ENCODE results near the gene PPM1M.

The PPM1M gene, protein sequence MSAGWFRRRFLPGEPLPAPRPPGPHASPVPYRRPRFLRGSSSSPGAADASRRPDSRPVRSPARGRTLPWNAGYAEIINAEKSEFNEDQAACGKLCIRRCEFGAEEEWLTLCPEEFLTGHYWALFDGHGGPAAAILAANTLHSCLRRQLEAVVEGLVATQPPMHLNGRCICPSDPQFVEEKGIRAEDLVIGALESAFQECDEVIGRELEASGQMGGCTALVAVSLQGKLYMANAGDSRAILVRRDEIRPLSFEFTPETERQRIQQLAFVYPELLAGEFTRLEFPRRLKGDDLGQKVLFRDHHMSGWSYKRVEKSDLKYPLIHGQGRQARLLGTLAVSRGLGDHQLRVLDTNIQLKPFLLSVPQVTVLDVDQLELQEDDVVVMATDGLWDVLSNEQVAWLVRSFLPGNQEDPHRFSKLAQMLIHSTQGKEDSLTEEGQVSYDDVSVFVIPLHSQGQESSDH

GRCh38 chr3:52245322-52246263 lies at the start of gene PPM1M:
PPM1M (plus strand) TSS chr3:52245759; CDS start chr3:52245825, 66 bp downstream.
- Mint-ChIP-seq H3K36me3 (ENCODE audit: low read depth) (peaks cover 36% of the 10 kb centered on the region), H3K27ac (peak within 1 kb of the TSS; percentile 94), H3K9me3 (no peaks in the 10 kb centered on the region), H3K27me3 (no peaks in the 10 kb centered on the region), H3K4me3 (peak within 1 kb of the TSS; percentile 89), H3K4me1 (ENCODE audit: low read depth) (peaks cover 82% of the 10 kb centered on the region)

- H3K27ac Mint-ChIP-seq, result no peak overlapping the region
- H3K4me1 Mint-ChIP-seq (ENCODE audit: low read depth), result peaks cover 38% of the 10 kb centered on the region
- H3K27me3 Mint-ChIP-seq, result no peaks in the 10 kb centered on the region
- no peaks in the 10 kb centered on the region for H3K9me3 Mint-ChIP-seq
- H3K4me3 Mint-ChIP-seq, result no peak overlapping the region
- peaks cover 13% of the 10 kb centered on the region for H3K36me3 Mint-ChIP-seq (ENCODE audit: low read depth)
Measured at GRCh38 chr3:52195823-52196331, 49.7 kb upstream of the PPM1M start.

- H3K4me1 Mint-ChIP-seq (ENCODE audit: low read depth), result peaks cover 48% of the 10 kb centered on the region
Measured at GRCh38 chr3:52196977-52197376, 48.6 kb upstream of the PPM1M start.

DNA sequence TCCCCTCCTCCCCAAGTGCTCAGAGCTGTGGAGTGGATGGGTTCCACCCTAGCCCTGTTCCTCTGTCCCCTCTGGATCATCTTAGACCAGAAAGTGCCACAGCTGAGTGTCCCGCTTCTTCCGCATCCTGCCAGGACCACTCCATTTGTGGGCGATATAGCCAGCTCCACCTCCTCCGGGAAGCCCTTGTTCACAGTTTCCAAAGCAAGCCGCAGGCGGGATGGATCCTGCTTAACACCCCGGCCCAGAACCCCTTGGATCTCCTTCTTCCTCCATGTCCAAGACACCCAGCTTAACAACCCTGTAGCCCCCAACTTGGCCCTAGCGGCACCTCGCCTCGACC lies 48.1 kb upstream of the PPM1M start:
- Mint-ChIP-seq H3K4me1 (ENCODE audit: low read depth) (peaks cover 53% of the 10 kb centered on the region), H3K9me3 (no peaks in the 10 kb centered on the region), H3K36me3 (ENCODE audit: low read depth) (peaks cover 24% of the 10 kb centered on the region), H3K27ac (peak overlapping the region; percentile 82), H3K4me3 (peak overlapping the region; percentile 89), H3K27me3 (no peaks in the 10 kb centered on the region)

More at GRCh38 chr3:52196977-52197376, 48.6 kb upstream of the PPM1M start:
- Mint-ChIP-seq H3K27me3 (no peaks in the 10 kb centered on the region), H3K9me3 (no peaks in the 10 kb centered on the region), H3K4me3 (no peak overlapping the region), H3K27ac (no peak overlapping the region), H3K36me3 (ENCODE audit: low read depth) (peaks cover 21% of the 10 kb centered on the region)

DNA sequence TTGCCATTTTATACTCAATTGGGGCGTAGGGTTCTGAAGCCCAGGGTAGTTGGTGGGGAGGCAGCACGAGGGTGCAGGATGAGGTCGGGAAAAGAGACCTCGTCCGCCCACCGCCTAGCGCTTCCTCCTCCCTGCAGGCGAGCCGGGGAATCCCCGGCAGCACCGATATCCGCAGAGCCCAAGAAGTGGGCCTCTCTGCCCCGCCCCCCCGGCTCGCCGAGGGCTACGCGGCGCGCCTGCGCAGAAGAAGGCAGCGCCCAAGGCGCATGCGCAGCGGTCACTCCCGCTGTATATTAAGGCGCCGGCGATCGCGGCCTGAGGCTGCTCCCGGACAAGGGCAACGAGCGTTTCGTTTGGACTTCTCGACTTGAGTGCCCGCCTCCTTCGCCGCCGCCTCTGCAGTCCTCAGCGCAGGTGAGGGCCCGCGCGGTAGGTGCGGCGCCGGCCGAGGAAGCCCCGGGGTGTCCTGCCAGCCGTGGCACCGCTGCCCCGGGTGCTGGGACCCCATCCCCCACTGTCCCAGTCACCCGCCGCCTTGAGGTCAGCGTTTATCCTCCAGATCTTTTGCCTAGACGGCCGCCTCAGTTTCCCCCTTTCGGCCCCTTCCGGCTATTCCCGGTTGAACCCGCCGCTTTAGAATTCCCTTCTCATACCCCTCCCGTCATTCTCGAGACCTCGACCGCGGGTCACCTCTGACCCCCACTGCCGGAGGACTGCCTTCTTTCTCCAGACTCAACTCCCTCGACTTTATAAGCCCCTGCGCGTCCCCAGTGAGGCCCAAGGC lies 47.5 kb upstream of the PPM1M start, which contains the start of gene ALAS1:
TSS of gene ALAS1 (plus strand) at position 319 of the 784 bp plus-strand sequence. CDS start 1,082 bp downstream, outside the sequence.
- Mint-ChIP-seq H3K9me3 (no peaks in the 10 kb centered on the region), H3K4me3 (peak within 1 kb of the TSS; percentile 89), H3K27ac (peak within 1 kb of the TSS; percentile 85), H3K27me3 (no peaks in the 10 kb centered on the region), H3K36me3 (ENCODE audit: low read depth) (peaks cover 27% of the 10 kb centered on the region), H3K4me1 (ENCODE audit: low read depth) (peaks cover 57% of the 10 kb centered on the region)

GRCh38 chr3:52198643-52199608 lies 46.6 kb upstream of the PPM1M start:
- Mint-ChIP-seq H3K36me3 (ENCODE audit: low read depth) (peaks cover 36% of the 10 kb centered on the region), H3K27me3 (no peaks in the 10 kb centered on the region), H3K27ac (peak overlapping the region; percentile 85), H3K4me3 (peak overlapping the region; percentile 89), H3K9me3 (no peaks in the 10 kb centered on the region), H3K4me1 (ENCODE audit: low read depth) (peaks cover 57% of the 10 kb centered on the region)

DNA sequence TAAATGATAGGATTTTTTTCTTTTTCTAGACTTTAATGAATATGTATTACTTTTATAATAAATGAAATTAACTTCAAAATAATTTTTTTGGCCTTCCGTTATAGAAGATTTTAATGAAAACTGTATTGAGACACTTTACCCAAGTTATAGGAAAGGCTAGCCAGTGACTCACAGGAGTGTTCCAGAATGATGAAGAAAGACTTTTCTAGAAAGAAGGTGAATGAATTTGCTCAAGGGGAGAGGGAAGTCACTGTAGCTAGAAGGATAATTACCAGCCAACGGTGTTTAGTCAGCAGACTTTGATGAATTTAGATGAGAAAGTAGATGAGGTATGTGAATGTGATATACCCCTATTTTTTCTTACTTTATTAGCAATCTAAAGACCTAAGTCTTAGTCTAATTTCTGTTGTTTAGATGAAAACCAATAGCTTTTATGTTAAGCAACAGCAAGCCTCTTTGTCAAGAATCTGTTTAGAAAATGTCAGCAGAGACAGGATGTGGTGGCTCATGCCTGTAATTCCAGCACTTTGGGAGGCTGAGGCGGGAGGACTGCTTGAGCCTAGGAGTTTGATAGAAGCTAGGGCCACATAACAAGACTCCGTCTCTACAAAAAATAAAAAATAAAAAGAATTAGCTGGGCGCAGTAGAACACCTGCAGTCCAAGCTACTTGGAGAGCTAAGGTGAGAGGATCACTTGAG lies 44.4 kb upstream of the PPM1M start:
- Mint-ChIP-seq H3K4me3 (no peak overlapping the region), H3K4me1 (ENCODE audit: low read depth) (peaks cover 64% of the 10 kb centered on the region), H3K27me3 (no peaks in the 10 kb centered on the region), H3K36me3 (ENCODE audit: low read depth) (peaks cover 58% of the 10 kb centered on the region), H3K9me3 (no peaks in the 10 kb centered on the region), H3K27ac (no peak overlapping the region)

DNA sequence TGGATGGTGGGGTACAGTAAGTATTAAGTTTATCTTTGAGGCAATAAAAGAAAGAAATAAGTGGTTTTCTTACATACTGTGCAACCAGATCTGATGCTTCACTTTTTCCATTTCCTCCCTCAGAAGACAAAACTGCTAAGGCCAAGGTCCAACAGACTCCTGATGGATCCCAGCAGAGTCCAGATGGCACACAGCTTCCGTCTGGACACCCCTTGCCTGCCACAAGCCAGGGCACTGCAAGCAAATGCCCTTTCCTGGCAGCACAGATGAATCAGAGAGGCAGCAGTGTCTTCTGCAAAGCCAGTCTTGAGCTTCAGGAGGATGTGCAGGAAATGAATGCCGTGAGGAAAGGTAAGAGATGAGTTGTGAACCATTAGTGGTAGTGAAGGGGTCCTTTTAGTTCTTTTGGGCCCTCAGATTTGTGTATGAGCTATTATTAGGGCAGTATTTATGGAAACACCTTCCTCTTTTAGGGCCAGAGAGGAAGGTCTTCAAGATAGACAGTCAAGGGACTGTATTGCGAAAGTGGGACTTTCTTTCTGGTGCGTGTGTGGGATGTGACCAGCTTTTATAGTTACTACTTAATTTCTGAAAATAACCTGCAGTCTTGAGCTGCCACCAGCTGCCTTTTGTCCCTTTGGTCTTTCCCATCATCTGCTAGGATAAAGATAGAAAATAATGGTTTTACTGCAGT lies 43.0 kb upstream of the PPM1M start:
- peaks cover 52% of the 10 kb centered on the region for H3K4me1 Mint-ChIP-seq (ENCODE audit: low read depth)
- H3K4me3 Mint-ChIP-seq, result no peak overlapping the region
- H3K27ac Mint-ChIP-seq, result peak overlapping the region; percentile 73
- H3K36me3 Mint-ChIP-seq (ENCODE audit: low read depth), result peaks cover 70% of the 10 kb centered on the region
- H3K27me3 Mint-ChIP-seq, result no peaks in the 10 kb centered on the region
- no peaks in the 10 kb centered on the region for H3K9me3 Mint-ChIP-seq

GRCh38 chr3:52203701-52204100 lies 41.9 kb upstream of the PPM1M start:
- Mint-ChIP-seq H3K4me3 (no peak overlapping the region), H3K36me3 (ENCODE audit: low read depth) (peaks cover 80% of the 10 kb centered on the region), H3K27ac (no peak overlapping the region), H3K4me1 (ENCODE audit: low read depth) (peaks cover 46% of the 10 kb centered on the region), H3K9me3 (no peaks in the 10 kb centered on the region), H3K27me3 (no peaks in the 10 kb centered on the region)

DNA sequence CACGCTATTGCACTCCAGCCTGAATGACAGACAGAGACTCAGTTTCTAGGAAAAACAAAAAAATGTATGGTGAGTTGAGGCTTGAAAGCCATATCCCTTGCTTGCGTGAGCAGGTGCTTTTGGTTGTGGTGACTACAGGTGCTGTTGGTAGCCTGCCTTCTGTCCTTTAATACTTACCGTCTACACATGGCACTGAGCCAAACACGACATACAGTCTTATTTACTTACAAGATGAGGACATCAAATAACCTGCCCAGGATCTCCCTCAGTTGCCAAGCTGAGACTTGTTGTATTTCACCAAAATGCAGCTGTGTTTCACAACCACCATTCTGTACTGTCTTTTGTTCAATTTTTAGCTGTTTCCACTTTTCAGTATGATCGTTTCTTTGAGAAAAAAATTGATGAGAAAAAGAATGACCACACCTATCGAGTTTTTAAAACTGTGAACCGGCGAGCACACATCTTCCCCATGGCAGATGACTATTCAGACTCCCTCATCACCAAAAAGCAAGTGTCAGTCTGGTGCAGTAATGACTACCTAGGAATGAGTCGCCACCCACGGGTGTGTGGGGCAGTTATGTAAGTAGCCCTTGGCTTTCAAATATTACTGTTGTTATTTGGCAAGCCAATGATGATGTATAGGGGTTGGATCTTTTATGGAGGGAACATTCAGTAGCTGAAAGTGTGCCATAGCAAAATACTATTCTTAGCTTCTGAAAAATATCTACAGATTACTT lies 41.1 kb upstream of the PPM1M start:
- Mint-ChIP-seq H3K4me1 (ENCODE audit: low read depth) (peaks cover 38% of the 10 kb centered on the region), H3K36me3 (ENCODE audit: low read depth) (peaks cover 79% of the 10 kb centered on the region), H3K4me3 (no peak overlapping the region), H3K27me3 (no peaks in the 10 kb centered on the region), H3K9me3 (no peaks in the 10 kb centered on the region), H3K27ac (no peak overlapping the region)

- Mint-ChIP-seq H3K4me1 (ENCODE audit: low read depth) (peaks cover 30% of the 10 kb centered on the region), H3K9me3 (no peaks in the 10 kb centered on the region), H3K27ac (peak overlapping the region; percentile 24), H3K36me3 (ENCODE audit: low read depth) (peaks cover 81% of the 10 kb centered on the region), H3K27me3 (no peaks in the 10 kb centered on the region), H3K4me3 (no peak overlapping the region)
Measured at GRCh38 chr3:52205727-52206372, 39.7 kb upstream of the PPM1M start.

DNA sequence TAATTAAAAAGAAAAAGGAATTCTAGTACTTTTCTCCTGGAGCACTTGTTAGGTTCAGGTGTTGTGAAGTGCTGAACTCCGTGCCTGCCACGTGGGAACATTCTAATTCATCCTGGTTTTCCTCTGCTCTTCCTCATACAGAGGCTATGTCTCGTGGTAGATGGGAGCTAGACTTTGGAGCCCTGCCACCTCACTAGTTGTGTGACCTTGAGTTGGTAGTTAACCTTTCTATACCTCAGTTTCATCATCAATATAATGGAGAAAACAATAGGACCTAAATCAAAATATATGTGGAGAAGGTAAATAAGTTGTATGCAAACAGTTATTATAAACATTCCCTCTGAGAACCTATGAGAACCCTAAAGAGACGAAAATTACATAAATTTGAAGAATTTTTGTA lies 37.0 kb upstream of the PPM1M start:
- no peaks in the 10 kb centered on the region for H3K9me3 Mint-ChIP-seq
- H3K4me1 Mint-ChIP-seq (ENCODE audit: low read depth), result peaks cover 10% of the 10 kb centered on the region
- H3K36me3 Mint-ChIP-seq (ENCODE audit: low read depth), result peaks cover 87% of the 10 kb centered on the region
- H3K27ac Mint-ChIP-seq, result no peak overlapping the region
- no peak overlapping the region for H3K4me3 Mint-ChIP-seq
- no peaks in the 10 kb centered on the region for H3K27me3 Mint-ChIP-seq
